Ovary (tissue), 9 donors: ENCODE results near the gene SP6. TPM values are rescaled to one million over a fixed set of nuclear protein-coding genes. Genes with fewer than 3 reads are reported as not detected.

Source experiments
- DNase-seq, 5 donors: peaks; one replicate each; pipeline ENCODE4 v3.0.0-alpha.2; 2019 to 2020
- H3K27ac ChIP-seq, 2 donors: fragments of 200-600 bp; one replicate each; pipeline versions ENCODE4 v1.5.1 to v1.8.0; 2019 to 2022
- H3K27me3 ChIP-seq: fragments of 200-600 bp; one replicate; pipeline ENCODE4 v1.8.0; 2022
- H3K36me3 ChIP-seq: fragments of 200-600 bp; sonication (generic); one replicate; pipeline ENCODE4 v1.5.1; 2019
- H3K4me1 ChIP-seq: one replicate; pipeline ENCODE4 v1.8.1; 2013; ENCODE audit warnings: mild to moderate bottlenecking, moderate library complexity; ENCODE audit not compliant: insufficient read depth
- H3K4me3 ChIP-seq: fragments of 200-600 bp; sonication (generic); one replicate; pipeline ENCODE4 v1.5.1; 2017
- H3K9me3 ChIP-seq, 2 donors: fragments of 200-600 bp in 1 of 2; sonication (generic) in 1 of 2; one replicate each; pipeline versions ENCODE4 v1.5.1 to v1.8.1; 2013 to 2019; ENCODE audit warnings: mild to moderate bottlenecking in 1 of 2, moderate library complexity in 1 of 2
- CTCF ChIP-seq, 3 donors: fragments of 450-650 bp in 2 of 3; fragments of 200-600 bp in 1 of 3; IDR thresholded peaks; one replicate each; pipeline versions ENCODE4 v1.5.1 to v1.8.0; 2016 to 2022; ENCODE audit warnings: antibody characterized with exemption in 3 of 3, mild to moderate bottlenecking in 1 of 3
- EP300 ChIP-seq: sonication (generic); formaldehyde crosslinking; IDR thresholded peaks from one replicate; pipeline ENCODE4 v1.6.1; 2017; ENCODE audit warnings: antibody characterized with exemption
- POLR2A ChIP-seq: fragments of 450-650 bp; IDR thresholded peaks from one replicate; pipeline ENCODE4 v1.6.1; 2017; ENCODE audit warnings: antibody characterized with exemption, mild to moderate bottlenecking, moderate library complexity
- WGBS, 3 donors: extraction: QIAGEN DNeasy Blood & Tissue Kit in 1 of 3; methylation state at CpG; one replicate each; pipeline versions ENCODE4 v1.1.5 to v1.1.7; 2013 to 2017; 5-methylcytosine and 5-hydroxymethylcytosine counted together
- intact Hi-C, 4 donors: fragments of 100-400 bp; cut with DNase I; formaldehyde crosslinking; loops; one replicate each; pipeline versions ENCODE4 v1.11.0 to v1.15.1; 2022 to 2023
- polyA plus RNA-seq, 2 donors: library from polyadenylated mRNA; stranded (reverse); fragments of 200-250 nt in 1 of 2; fragments of 350-450 nt in 1 of 2; fragmentation: Illumina TruSeq in 1 of 2; extraction: RNeasy Lipid Tissue Mini Kit (QIAGEN cat#74804) in 1 of 2; gene quantifications; one replicate each; pipeline ENCODE4 v1.2.3, GENCODE V29; 2013 to 2014
- total RNA-seq, 7 donors: library from RNA; depleted of rRNA in 2 of 7; stranded (reverse); fragments of >200 nt in 2 of 7; fragmentation: NEBNext Ultra II Directional in 3 of 7; extraction: Animal tissue kit (Norgen Biotek cat#: 25700) in 3 of 7; gene quantifications; one replicate each; pipeline versions ENCODE4 v1.1.0 to v1.2.4, GENCODE V29; 2016 to 2023
- donor health status: DM: no; HTN: no; CAD: no; lungs with moderate emphysema.
- donor health status: DM: no; HTN: no; CAD: no.
- donor health status: Bipolar disorder and iron deficiency.
- donor health status: DM: yes; HTN: yes; CAD: no.
- donor health status: DM: no; HTN: no; CAD: no.
- donor health status: DM: yes; HTN: yes; CAD: no.

Gene SP6
- total and polyA plus RNA-seq, 9 donors: 0.25 to 4.3 (median 1.1) TPM

- intact Hi-C loops: no loop called here
These were observed 47.2 kb downstream of the SP6 start for GRCh38 chr17:47803751-47804150.

GRCh38 chr17:47803201-47803600, 47.8 kb downstream of the SP6 start:
- no peak for TF ChIP-seq POLR2A
- TF ChIP-seq EP300: no peak
- TF ChIP-seq CTCF (IDR thresholded peaks at IDR 0.05): no peak
- Histone ChIP-seq H3K4me1 (no peaks in the 10 kb centered on the region), H3K27me3 (no peaks in the 10 kb centered on the region), H3K4me3 (no peak overlapping the region), H3K27ac (no peak overlapping the region), H3K9me3 (no peaks in the 10 kb centered on the region), H3K36me3 (no peaks in the 10 kb centered on the region)
- 45 to 56% (median 46%) methylated on average over 5 of the region's 5 CpGs for WGBS, 3 donors
- intact Hi-C loops: no loop called here
- no peak for DNase-seq

More at GRCh38 chr17:47803751-47804150, 47.2 kb downstream of the SP6 start:
- WGBS, 3 donors: 63 to 82% (median 64%) methylated on average over 6 of the region's 6 CpGs
- Histone ChIP-seq H3K27ac (no peak overlapping the region), H3K4me3 (no peak overlapping the region), H3K27me3 (no peaks in the 10 kb centered on the region), H3K36me3 (no peaks in the 10 kb centered on the region), H3K9me3 (no peaks in the 10 kb centered on the region), H3K4me1 (no peaks in the 10 kb centered on the region)
- DNase-seq: no peak
- TF ChIP-seq EP300 (no peak), CTCF (IDR thresholded peaks at IDR 0.05) (no peak), POLR2A (no peak)

GRCh38 chr17:47802341-47803022, 48.5 kb downstream of the SP6 start:
- Histone ChIP-seq H3K36me3 (no peaks in the 10 kb centered on the region), H3K27me3 (no peaks in the 10 kb centered on the region), H3K9me3 (no peaks in the 10 kb centered on the region), H3K4me1 (no peaks in the 10 kb centered on the region), H3K27ac (no peak overlapping the region), H3K4me3 (no peak overlapping the region)
- TF ChIP-seq POLR2A: no peak
- TF ChIP-seq CTCF (IDR thresholded peaks at IDR 0.05): peak in 2 of 3 donors; percentile 9 to 14
- intact Hi-C loops: no loop called here
- no peak for DNase-seq
- 22 to 32% (median 26%) methylated on average over 9 of the region's 9 CpGs for WGBS, 3 donors

- DNase-seq: no peak
- WGBS, 3 donors: 33 to 60% (median 36%) methylated on average over 6 of the region's 6 CpGs
- intact Hi-C loops: no loop called here
These were observed 49.1 kb downstream of the SP6 start for GRCh38 chr17:47801906-47802305.

More at GRCh38 chr17:47801906-47802305, 49.1 kb downstream of the SP6 start:
- H3K27ac ChIP-seq: no peak overlapping the region
- H3K4me3 ChIP-seq: no peak overlapping the region
- TF ChIP-seq CTCF (IDR thresholded peaks at IDR 0.05) (no peak), POLR2A (no peak), EP300 (no peak)
- no peaks in the 10 kb centered on the region for H3K9me3 ChIP-seq
- no peaks in the 10 kb centered on the region for H3K27me3 ChIP-seq
- no peaks in the 10 kb centered on the region for H3K4me1 ChIP-seq
- H3K36me3 ChIP-seq: no peaks in the 10 kb centered on the region
